Measurements from ENCODE around the gene HSD17B8.

HSD17B8 gene

DNA sequence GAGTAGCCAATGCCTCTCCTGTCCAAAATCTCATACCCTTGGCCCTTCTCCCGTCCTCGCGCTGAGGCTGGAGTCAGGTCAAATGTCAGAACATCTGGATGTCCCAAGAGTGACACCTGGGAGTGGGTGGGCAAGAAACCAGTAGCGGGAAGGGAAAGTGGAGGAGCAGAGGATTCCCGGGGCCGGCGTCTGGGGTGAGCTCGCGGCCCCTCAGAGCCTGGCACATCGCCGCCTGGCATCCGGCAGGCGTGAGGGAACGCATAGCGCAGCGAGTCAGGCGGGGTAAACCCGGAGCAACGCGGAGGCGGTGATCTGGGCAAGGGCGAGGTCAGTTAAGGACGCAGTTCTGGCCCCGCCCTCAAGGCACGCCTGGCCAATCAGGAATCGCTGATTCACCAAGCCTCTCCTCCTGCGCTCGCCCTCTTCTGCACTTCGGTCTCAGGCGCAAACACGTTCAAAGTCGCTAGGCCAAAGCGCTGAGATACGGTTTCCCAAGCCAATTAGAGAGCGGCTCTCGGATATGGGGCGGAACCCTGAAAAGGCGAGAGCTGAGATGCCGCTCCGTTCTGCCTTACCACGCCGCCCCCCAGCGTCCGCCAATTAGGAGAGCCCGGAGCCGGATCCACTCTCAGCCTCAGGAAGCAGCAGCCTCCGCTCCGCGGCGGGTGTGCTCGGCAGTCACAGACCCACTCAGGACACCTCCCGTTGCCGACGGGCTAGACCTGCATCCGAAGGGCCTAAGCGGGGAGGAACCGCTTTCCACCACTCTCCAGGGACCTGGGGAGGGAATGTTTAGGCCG is 44.7 kb downstream of the HSD17B8 start:
- DNase-seq, result peak; percentile 99

DNA sequence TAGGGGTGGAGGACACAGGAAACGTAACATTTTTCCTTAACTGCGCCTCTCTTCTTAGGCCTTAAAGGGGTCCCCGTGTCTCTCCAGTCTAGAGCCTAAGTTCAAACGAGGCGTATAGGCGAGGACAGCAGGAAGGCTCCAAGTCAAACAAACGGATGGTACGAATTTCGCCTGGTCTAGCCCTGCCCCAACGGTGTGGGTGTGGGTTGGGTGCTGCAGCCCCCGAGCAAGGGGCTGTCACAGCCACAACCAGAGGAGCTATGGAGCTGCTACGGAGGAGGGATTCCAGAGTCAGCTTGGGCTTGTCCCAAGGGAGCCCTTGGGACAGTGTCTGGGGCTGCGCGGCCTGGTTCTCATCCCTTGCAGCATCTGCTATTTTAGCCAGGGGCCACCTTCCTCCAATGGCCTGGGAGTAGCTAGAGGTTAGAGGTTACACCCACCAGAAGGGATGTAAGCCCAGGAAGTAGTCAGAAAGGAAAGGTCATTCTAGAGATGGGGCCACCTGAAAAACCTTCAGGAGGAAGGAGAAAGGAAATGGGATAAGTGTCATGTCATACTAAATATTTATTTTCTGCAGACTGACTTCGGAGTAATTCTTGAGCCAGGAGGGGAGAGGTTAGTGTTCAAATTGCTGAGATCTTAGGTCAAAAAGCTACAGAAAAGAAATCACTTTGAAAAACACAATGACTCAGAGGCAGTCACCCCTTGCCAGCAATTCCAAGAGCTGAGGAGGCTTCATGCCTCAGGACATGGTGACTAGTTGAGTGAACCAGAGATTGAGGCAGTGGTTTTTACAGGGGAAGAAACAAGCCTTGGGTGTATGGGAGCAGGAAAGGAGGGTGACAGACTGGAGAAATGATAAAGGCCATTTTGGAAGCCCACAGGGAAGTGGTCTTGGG is 45.5 kb downstream of the HSD17B8 start:
- peak; percentile 67 for DNase-seq

- no peak for DNase-seq
Observed at GRCh38 chr6:33250731-33251130, 46.3 kb downstream of the HSD17B8 start.

DNA sequence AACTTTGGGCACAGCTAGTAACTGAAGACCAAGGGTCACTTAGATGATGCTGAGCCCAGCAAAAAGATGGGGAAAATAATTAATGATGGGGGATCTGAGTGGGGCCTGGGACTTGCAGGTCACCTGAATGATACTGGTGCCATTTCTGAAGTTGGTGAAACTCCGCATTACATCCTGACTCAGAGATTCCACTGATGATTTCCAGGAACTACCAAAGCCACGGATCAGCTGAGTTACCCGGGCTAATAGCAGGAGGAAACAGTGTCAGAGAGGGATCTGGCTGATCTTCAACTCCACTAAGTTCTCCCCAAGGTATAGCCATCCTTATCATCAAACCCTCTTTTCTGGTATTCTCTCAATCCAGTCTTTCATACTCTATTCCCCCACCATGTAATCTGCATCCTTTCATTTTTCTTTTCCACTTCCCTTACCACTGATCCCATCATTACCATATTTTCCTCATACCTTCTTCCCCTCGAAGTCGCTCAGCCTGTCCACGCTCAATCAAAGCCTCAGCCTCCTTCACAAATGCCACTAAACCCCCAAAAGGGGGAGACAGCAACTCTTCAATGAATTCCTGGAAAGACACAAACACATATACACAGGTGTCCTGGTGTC is 47.0 kb downstream of the HSD17B8 start:
- DNase-seq, result no peak

GRCh38 chr6:33252759-33253158 is 48.3 kb downstream of the HSD17B8 start:
- no peak for DNase-seq

GRCh38 chr6:33254591-33254990 is 50.1 kb downstream of the HSD17B8 start:
- no peak for DNase-seq

Measured in islet precursor cell (in vitro differentiated cells).